GM21528 (cell line): ENCODE data around the gene BCLAF1.

Experiments
- ATAC-seq: cut with Tn5 transposase; IDR thresholded peaks from one replicate; pipeline ENCODE4 v1.9.1; 2021; ENCODE audit warnings: mild to moderate bottlenecking, moderate library complexity; ENCODE audit not compliant: unreplicated experiment, low FRiP score

The BCLAF1 gene

DNA sequence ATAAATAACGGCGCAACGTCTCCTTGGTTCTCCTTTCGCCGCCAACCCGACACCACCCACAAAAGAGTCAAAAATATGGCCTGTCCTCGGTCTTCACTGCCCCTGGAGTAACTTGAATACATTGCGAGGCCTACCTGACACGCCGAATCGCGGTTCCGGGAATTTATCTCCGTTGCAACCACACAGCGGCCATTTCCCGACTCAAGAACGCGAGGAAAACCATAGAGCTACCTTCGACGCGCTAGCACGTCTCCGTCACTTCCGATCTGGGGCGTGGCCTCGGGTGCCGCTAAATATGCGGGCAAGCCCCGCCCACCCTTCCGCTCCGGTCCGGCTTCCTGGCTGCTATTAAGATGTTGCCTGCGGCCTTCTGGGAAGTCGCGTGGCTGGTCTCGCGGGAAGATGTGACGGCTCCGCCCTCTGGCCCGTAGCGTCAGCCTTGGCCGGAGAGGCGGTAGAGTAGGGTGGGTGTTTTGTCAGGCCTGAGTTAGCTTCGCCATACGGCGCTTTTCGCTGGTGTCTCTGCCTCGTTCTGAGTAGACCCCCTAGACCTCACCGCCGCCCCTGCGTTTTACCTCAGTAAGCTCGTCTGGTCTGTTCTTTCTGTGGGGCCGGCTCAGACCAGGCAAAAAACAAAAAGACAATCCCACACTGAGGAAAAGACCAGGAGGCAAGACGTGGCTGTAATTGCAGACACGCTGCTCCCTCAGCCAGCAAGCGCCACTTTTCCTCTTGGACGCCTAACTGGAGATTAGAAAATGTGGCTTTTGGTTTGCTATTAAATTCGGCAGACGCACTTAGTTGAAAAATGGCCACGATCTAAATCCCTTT lies at the start of gene BCLAF1:
TSS of gene BCLAF1 (minus strand) at position 268 of the 831 bp plus-strand sequence. CDS start 9,980 bp downstream, outside the sequence.
- peak; percentile 94 for ATAC-seq

GRCh38 chr6:136338486-136338885 lies 48.8 kb upstream of the BCLAF1 start:
- ATAC-seq, result no peak

- no peak for ATAC-seq
These were observed 48.0 kb upstream of the BCLAF1 start for GRCh38 chr6:136337606-136338005.

DNA sequence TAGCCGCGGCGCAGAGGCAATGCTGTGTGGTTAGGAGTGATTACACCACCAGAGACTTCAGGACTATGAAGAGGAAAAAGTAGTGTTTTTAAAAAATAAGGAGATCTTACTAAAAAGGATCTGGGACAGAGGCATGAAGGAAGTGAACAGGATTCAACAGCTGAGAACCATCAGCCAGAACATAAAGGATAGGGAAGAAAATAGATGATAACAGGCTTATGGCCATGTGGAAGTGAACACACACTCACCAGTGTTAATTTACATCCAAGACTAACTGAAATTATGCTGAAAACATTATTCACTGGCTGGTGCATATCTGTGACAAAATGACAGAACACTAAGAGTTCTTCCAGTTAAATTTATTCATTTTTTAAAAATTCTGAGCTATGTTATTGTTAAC lies 47.5 kb upstream of the BCLAF1 start:
- no peak for ATAC-seq

- no peak for ATAC-seq
These were observed 46.2 kb upstream of the BCLAF1 start for GRCh38 chr6:136335736-136336363.

DNA sequence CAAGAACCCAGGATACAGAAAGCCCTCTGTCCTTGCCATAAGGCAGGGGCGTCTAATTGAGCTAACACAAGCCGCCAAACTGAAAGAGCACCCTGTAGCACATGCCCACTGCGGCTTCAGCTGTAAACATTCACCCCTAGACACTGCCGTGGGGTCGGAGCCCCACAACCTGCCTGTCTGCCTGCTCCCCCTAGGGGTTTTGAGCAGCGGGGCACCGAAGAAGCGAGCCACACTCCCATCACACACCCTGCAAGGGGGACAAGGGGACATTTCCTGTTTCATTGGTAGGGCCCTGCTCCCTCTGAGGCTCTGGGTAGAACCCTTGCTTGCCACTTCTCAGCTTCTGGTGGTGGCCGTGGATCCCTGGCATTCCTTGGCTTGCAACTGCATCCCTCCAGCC lies 45.2 kb upstream of the BCLAF1 start:
- no peak for ATAC-seq

- ATAC-seq, result no peak
These were observed 44.8 kb upstream of the BCLAF1 start for GRCh38 chr6:136334465-136334846.

DNA sequence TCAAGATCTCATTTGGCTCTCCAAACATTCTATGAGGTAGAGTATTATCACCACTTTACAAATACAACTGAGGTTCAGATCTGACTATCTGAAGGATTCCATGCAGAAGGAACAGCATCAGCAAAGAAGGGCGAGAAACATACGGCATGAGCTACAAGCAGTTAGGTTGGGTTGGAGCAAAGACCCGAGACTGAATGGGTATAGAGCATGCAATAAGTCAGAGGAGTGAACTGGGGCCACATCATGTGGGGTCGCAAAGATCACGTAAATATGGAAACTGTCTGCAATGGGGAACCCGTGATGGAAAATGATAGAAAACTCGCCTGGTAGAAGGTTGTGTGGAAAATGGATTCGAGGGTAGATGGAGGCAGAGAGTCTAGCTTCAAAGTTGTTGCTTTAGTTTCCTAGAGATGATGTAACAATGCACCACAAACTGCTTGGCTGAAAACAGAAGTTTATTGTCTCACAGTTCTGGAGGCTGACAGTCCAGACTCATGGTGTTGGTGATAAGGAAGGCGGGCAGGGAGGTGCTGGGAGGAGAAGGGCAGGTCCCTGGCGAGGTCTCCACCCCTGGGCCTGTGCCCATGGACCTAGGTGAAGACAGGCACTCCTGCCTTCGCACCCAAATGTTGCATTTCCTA lies 44.3 kb upstream of the BCLAF1 start:
- ATAC-seq, result no peak

- ATAC-seq, result no peak
These were observed 41.8 kb upstream of the BCLAF1 start for GRCh38 chr6:136331461-136331860.

DNA sequence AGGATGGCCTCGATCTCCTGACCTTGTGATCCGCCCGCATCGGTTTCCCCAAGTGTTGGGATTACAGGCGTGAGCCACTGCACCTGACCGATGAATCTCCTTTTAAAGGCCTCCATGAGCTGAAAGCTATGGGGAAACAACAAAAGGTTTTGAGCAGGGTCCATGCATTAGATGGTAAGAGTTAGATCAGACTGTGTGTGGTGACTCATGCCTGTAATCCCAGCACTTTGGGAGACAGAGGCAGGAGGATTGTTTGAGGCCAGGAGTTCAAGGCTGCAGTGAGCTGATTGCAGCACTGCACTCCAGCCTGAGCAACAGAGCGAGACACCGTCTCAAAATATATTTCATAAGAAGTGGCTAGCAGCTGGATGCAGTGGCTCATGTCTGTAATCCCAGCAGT lies 41.0 kb upstream of the BCLAF1 start:
- ATAC-seq, result no peak

DNA sequence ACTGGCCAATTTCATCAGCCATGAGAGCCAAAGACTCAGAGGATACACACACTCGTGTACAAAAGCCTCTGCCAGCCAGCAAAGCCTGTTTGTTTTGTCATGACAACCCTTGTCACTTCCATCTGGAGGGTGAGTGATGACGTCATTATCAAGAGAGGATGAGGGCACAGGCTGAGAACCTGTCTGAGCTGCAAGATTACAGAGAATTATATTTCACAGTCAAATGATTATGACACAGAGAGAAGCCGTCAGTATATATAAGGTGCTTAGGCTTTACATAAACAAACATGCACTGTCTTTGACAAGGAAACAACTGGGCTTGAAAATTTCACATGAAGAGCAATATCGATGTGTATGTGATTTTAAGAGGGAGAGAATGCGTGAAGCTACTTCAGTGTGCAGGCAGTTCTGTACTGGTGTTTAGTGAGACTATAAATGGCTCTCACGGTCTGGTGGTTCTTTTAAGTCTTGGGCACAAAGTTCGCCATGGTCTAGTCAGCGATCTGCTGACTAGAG lies 36.5 kb upstream of the BCLAF1 start:
- no peak for ATAC-seq

- ATAC-seq, result no peak
These were observed 35.2 kb upstream of the BCLAF1 start for GRCh38 chr6:136324686-136325380.

DNA sequence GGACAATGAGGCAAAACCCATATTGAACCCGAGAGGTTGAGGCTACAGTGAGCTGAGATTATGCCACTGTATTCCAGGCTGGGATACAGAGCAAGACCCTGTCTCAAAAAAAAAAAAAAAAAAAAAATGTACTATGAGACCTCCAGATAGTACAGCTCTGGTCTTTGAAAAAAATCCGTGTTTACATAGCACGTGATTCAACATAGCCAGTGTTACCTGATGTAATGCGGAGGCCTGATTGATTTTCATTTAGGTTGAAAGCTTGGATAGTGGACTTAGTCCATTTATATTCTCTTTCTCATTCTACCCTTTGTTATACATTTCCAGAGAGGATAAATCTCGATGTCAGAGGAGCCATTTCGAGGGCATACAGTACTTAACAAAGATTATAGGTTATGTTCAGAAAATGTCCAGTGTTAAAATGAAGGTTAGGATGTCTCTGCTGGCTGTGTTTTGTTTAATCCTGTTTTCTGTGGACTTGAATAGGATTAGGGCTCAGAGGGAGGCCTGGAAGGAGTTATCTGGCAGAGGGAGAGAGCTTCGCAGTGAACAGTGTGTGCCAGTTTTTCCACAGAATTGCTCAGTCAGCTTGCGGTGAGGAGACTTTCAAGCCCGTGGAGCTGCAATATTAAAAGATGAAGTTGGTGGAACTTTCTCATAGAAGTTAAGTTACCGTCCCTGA lies 33.9 kb upstream of the BCLAF1 start:
- ATAC-seq, result no peak

- ATAC-seq, result no peak
These were observed 30.1 kb upstream of the BCLAF1 start for GRCh38 chr6:136319732-136320131.

DNA sequence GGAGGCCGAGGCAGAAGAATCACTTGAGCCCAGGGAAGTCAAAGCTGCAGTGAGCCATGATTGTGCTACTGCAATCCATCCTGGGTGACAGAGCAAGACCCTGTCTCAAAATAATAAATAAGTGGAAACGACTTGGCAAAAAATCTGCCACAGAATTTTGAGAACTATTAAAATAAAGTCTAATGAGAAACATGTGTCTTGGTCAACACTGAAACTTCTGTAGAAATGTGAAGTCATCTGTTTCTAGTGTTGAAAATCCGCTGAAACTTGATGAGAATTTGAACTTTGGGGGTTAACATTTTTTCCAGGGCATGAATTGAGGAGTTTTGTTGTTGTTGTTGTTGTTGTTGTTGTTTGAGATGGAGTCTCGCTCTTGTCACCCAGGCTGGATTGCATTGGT lies 29.0 kb upstream of the BCLAF1 start:
- ATAC-seq, result no peak

DNA sequence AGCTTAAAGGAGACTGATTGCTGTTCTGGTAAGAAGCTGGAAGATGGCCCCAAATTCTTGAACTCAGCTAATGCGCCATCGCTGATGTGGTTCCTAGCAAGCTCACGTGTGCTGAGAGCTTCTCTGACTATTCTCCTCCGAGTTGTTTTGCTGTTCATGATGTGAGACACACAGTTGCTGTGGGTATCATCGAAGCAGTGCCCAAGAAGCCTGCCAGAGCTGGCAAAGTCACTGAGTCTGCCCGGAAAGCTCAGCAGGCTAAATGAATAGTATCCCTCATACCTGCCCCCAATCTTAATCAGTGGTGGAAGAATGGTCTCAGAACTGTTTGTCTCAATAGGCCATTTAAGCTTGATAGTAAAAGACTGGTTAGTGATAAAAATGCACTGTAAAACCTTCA lies 28.3 kb upstream of the BCLAF1 start:
- ATAC-seq, result no peak

GRCh38 chr6:136317021-136317694 lies 27.5 kb upstream of the BCLAF1 start:
- ATAC-seq, result no peak

DNA sequence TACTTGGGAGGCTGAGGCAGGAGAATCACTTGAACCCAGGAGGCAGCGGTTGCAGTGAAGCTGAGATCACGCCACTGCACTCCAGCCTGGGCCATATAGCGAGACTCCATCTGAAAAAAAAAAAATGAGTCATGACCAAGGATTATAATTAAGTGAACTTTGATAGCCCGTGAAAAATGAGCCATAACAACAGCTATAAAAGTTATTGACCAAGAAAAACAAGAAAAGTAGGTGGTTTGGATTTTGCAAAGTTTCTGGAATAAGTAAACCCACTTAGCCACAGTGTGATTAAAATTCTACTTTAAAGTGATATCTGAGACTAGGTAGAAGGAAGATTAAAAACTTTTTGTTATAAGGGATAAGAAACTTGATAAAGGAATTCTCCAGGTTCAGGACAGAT lies 25.9 kb upstream of the BCLAF1 start:
- ATAC-seq, result no peak

GRCh38 chr6:136312975-136313374 lies 23.3 kb upstream of the BCLAF1 start:
- ATAC-seq, result no peak
